IMR-90 (cell line): ENCODE results near the gene NFE2L2. TPM values are rescaled to one million over a fixed set of nuclear protein-coding genes. Genes with fewer than 3 reads are reported as not detected.

ENCODE experiments used
- ATAC-seq: fragments of 200-7000 bp; cut with Tn5 transposase; 2 replicates; pipeline ENCODE4 v1.9.1; 2020; ENCODE audit warnings: low read depth, mild to moderate bottlenecking, moderate library complexity
- BruUV-seq: library from RNA; stranded (reverse); fragments of 400-500 nt; replicated peaks from 2 replicates; lab custom pipeline; 2021; lab: Mats Ljungman, UMichigan
- CTCF ChIA-PET: fragments of 300-600 bp; formaldehyde crosslinking; extraction: SDS; loops from one replicate; lab custom pipeline; 2021; ENCODE audit warnings: antibody characterized with exemption; lab: Yijun Ruan, JAX
- POLR2A ChIA-PET: fragments of 300-600 bp; sonication (Branson Sonifier 250); formaldehyde crosslinking; loops from one replicate; lab custom pipeline; 2022; ENCODE audit warnings: antibody characterized with exemption; ENCODE audit not compliant: unreplicated experiment; lab: Charles Lee
- DNase-seq: peaks from one replicate; pipeline ENCODE4 v3.0.0; 2013
- H2AFZ ChIP-seq: replicated peaks from 2 replicates; pipeline ENCODE3; 2013; ENCODE audit warnings: low read length, mild to moderate bottlenecking; ENCODE audit not compliant: poor library complexity
- H2AK5ac ChIP-seq: 2 replicates; pipeline ENCODE4 v1.6.1; 2013; ENCODE audit warnings: low read depth, low read length, inconsistent platforms
- H2AK9ac ChIP-seq: replicated peaks from 2 replicates; pipeline ENCODE3; 2013; ENCODE audit warnings: mild to moderate bottlenecking, low read depth, low read length, moderate library complexity; ENCODE audit not compliant: poor library complexity
- H2BK120ac ChIP-seq: 2 replicates; pipeline ENCODE4 v1.6.1; 2013; ENCODE audit warnings: low read depth, low read length, inconsistent platforms
- H2BK15ac ChIP-seq: 3 replicates; pipeline ENCODE4 v1.6.1; 2013; ENCODE audit warnings: low read depth, low read length, inconsistent platforms
- H2BK20ac ChIP-seq: 2 replicates; pipeline ENCODE4 v1.6.1; 2013; ENCODE audit warnings: low read depth, mild to moderate bottlenecking, inconsistent platforms, low read length, moderate library complexity
- H2BK5ac ChIP-seq: 2 replicates; pipeline ENCODE4 v1.6.1; 2013; ENCODE audit warnings: mild to moderate bottlenecking, low read depth, low read length, inconsistent platforms; ENCODE audit not compliant: poor library complexity, severe bottlenecking
- H3K14ac ChIP-seq: replicated peaks from 2 replicates; pipeline ENCODE4 v1.6.1; 2013; ENCODE audit warnings: low read depth, low read length, inconsistent platforms
- H3K18ac ChIP-seq: 2 replicates; pipeline ENCODE4 v1.6.1; 2013; ENCODE audit warnings: low read depth, low read length, control low read depth
- H3K23ac ChIP-seq: 2 replicates; pipeline ENCODE4 v1.6.1; 2013; ENCODE audit warnings: low read depth, low read length, inconsistent platforms
- H3K27ac ChIP-seq: 2 replicates; pipeline ENCODE4 v1.5.1; 2013; ENCODE audit warnings: mild to moderate bottlenecking, control low read depth, low read length; ENCODE audit not compliant: insufficient read depth
- H3K27me3 ChIP-seq: 2 replicates; pipeline ENCODE4 v1.6.1; 2013; ENCODE audit warnings: low read length; ENCODE audit not compliant: control insufficient read depth, insufficient read depth
- H3K36me3 ChIP-seq: 2 replicates; pipeline ENCODE4 v1.6.1; 2013; ENCODE audit warnings: low read length, mixed read lengths; ENCODE audit not compliant: control insufficient read depth, insufficient read depth
- H3K4ac ChIP-seq: 2 replicates; pipeline ENCODE4 v1.6.1; 2013; ENCODE audit warnings: low read depth, low read length, inconsistent platforms
- H3K4me1 ChIP-seq: 2 replicates; pipeline ENCODE4 v1.6.1; 2013; ENCODE audit warnings: low read length, mixed read lengths; ENCODE audit not compliant: control insufficient read depth, insufficient read depth
- H3K4me2 ChIP-seq: 2 replicates; pipeline ENCODE4 v1.6.1; 2013; ENCODE audit warnings: low read depth, mild to moderate bottlenecking, control low read depth, low read length, moderate library complexity
- H3K4me3 ChIP-seq: 2 replicates; pipeline ENCODE4 v1.5.1; 2013; ENCODE audit warnings: low read depth, mild to moderate bottlenecking, control low read depth, low read length, moderate library complexity; ENCODE audit not compliant: insufficient read depth
- H3K56ac ChIP-seq: 2 replicates; pipeline ENCODE4 v1.6.1; 2013; ENCODE audit warnings: low read length, inconsistent platforms; ENCODE audit not compliant: insufficient read depth; ENCODE audit errors: extremely low read depth
- H3K79me1 ChIP-seq, 2 experiments: 2 replicates each; pipeline ENCODE4 v1.6.1; 2013; ENCODE audit warnings: low read length in 2 of 2, inconsistent platforms in 1 of 2, low read depth in 1 of 2
- H3K9ac ChIP-seq: 2 replicates; pipeline ENCODE4 v1.6.1; 2013; ENCODE audit warnings: low read depth, low read length, control low read depth
- H3K9me1 ChIP-seq: 2 replicates; pipeline ENCODE4 v1.6.1; 2013; ENCODE audit warnings: low read length, inconsistent platforms; ENCODE audit not compliant: insufficient read depth
- H3K9me3 ChIP-seq: 2 replicates; pipeline ENCODE4 v1.6.1; 2013; ENCODE audit warnings: low read length; ENCODE audit not compliant: control insufficient read depth, insufficient read depth
- H4K20me1 ChIP-seq: 2 replicates; pipeline ENCODE4 v1.6.1; 2013; ENCODE audit warnings: low read length, inconsistent platforms; ENCODE audit not compliant: insufficient read depth
- H4K5ac ChIP-seq: 2 replicates; pipeline ENCODE4 v1.6.1; 2013; ENCODE audit warnings: mild to moderate bottlenecking, low read depth, low read length, control low read depth
- H4K8ac ChIP-seq, 2 experiments: 2 replicates each; pipeline ENCODE4 v1.6.1; 2013; ENCODE audit warnings: low read depth in 2 of 2, low read length in 2 of 2, control low read depth in 1 of 2, inconsistent platforms in 1 of 2
- H4K91ac ChIP-seq: 2 replicates; pipeline ENCODE4 v1.6.1; 2013; ENCODE audit warnings: low read depth, low read length, inconsistent platforms; ENCODE audit not compliant: insufficient read depth
- BHLHE40 ChIP-seq: fragments of 150-350 bp; IDR thresholded peaks from 2 replicates; pipeline ENCODE4 v1.6.1; 2016; ENCODE audit warnings: mild to moderate bottlenecking, low read depth, low read length
- CEBPB ChIP-seq: IDR thresholded peaks from 2 replicates; pipeline ENCODE4 v1.6.1; 2012; ENCODE audit warnings: low read depth, low read length, improper control_type of control experiment
- CHD1 ChIP-seq: IDR thresholded peaks from 2 replicates; pipeline ENCODE4 v1.6.1; 2012; ENCODE audit warnings: low read depth, low read length, improper control_type of control experiment
- ELK1 ChIP-seq: fragments of 150-350 bp; IDR thresholded peaks from 2 replicates; pipeline ENCODE4 v1.6.1; 2016; ENCODE audit warnings: low read depth, mild to moderate bottlenecking, low read length, moderate library complexity, borderline replicate concordance
- FOS ChIP-seq: fragments of 150-350 bp; IDR thresholded peaks from 2 replicates; pipeline ENCODE4 v1.6.1; 2016; ENCODE audit warnings: low read depth, low read length
- MAFK ChIP-seq: IDR thresholded peaks from 2 replicates; pipeline ENCODE4 v1.6.1; 2012; ENCODE audit warnings: low read depth, low read length, improper control_type of control experiment
- MXI1 ChIP-seq: IDR thresholded peaks from 2 replicates; pipeline ENCODE4 v1.6.1; 2012; ENCODE audit warnings: low read depth, mild to moderate bottlenecking, low read length, moderate library complexity, borderline replicate concordance
- POLR2A ChIP-seq: IDR thresholded peaks from 2 replicates; pipeline ENCODE4 v1.6.1; 2012; ENCODE audit warnings: mild to moderate bottlenecking, low read depth, low read length
- SMC3 ChIP-seq: fragments of 150-350 bp; IDR thresholded peaks from 2 replicates; pipeline ENCODE4 v1.6.1; 2016; ENCODE audit warnings: low read depth, mild to moderate bottlenecking, antibody characterized with exemption, low read length, moderate library complexity
- USF2 ChIP-seq: fragments of 150-350 bp; IDR thresholded peaks from 2 replicates; pipeline ENCODE4 v1.6.1; 2017; ENCODE audit warnings: mild to moderate bottlenecking, antibody characterized with exemption, low read length, low read depth
- WGBS, 2 experiments: methylation state at CpG; one replicate each; pipeline versions ENCODE4 v1.1.5 to v1.1.7; 2013; ENCODE audit warnings: missing lambda C conversion rate in 2 of 2; ENCODE audit not compliant: insufficient read length in 1 of 2; ENCODE audit errors: extremely low coverage in 2 of 2; 5-methylcytosine and 5-hydroxymethylcytosine counted together
- dilution Hi-C: fragments of 300-500 bp; cut with HindIII; formaldehyde crosslinking; loops from one replicate; pipeline ENCODE4 v1.14.3; 2018; ENCODE audit warnings: low sequenced_read_pairs; ENCODE audit not compliant: unreplicated experiment
- in situ Hi-C: fragments of 300-500 bp; cut with MboI; formaldehyde crosslinking; loops from 3 replicates; pipeline ENCODE4 v1.14.3; 2019; ENCODE audit warnings: low sequenced_read_pairs, inconsistent platforms, mixed read lengths
- intact Hi-C: fragments of 100-400 bp; cut with micrococcal nuclease; formaldehyde crosslinking; loops from 2 replicates; pipeline ENCODE4 v1.10.0; 2022
- polyA plus RNA-seq, 3 experiments: library from polyadenylated mRNA; depleted of rRNA; stranded (reverse); fragments of >200 nt; gene quantifications; 2 replicates each; pipeline ENCODE4 v1.2.3, GENCODE V29; 2012; ENCODE audit warnings: low replicate concordance in 1 of 3
- total RNA-seq: library from RNA; depleted of rRNA; stranded (reverse); fragments of >200 nt; gene quantifications from 2 replicates; pipeline ENCODE4 v1.2.3, GENCODE V29; 2012

Gene NFE2L2
- total and polyA plus RNA-seq, 2 of the 4 experiments (the other 2 are of a cell fraction): 72.7 to 83.5 TPM

- Histone ChIP-seq H3K9ac (no peak overlapping the region), H3K56ac (no peak overlapping the region), H3K9me1 (peaks cover 12% of the 10 kb centered on the region), H3K79me1 (peaks cover 30 to 62% of the 10 kb centered on the region in 2 experiments), H4K20me1 (peaks cover 66% of the 10 kb centered on the region), H2BK15ac (no peak overlapping the region), H3K27ac (no peak overlapping the region), H3K4me2 (no peak overlapping the region), H3K27me3 (no peaks in the 10 kb centered on the region), H3K36me3 (peaks cover 63% of the 10 kb centered on the region), H4K91ac (no peak overlapping the region), H3K4ac (no peak overlapping the region), H3K14ac (no peak overlapping the region), H4K8ac (no peak overlapping the region), H3K9me3 (no peaks in the 10 kb centered on the region), H3K4me3 (no peak overlapping the region), H4K5ac (no peak overlapping the region), H3K23ac (no peak overlapping the region), H3K18ac (no peak overlapping the region), H3K4me1 (peaks cover 11% of the 10 kb centered on the region), H2AFZ (no peak overlapping the region), H2BK5ac (no peak overlapping the region), H2BK120ac (no peak overlapping the region), H2BK20ac (no peak overlapping the region), H2AK9ac (no peak overlapping the region), H2AK5ac (no peak overlapping the region)
- dilution Hi-C loops: no loop called here
- ChIA-PET CTCF (interaction anchor here (1.0 to 1.5 kb wide), 3 partner anchors 33 to 117 kb away, joined by 4 to 5 read pairs (median 4); partner anchors contain the start of gene NFE2L2), POLR2A (no interaction called here)
- ATAC-seq (no peak), DNase-seq (no peak)
- TF ChIP-seq BHLHE40: no peak
- TF ChIP-seq MXI1: no peak
- TF ChIP-seq FOS: no peak
- TF ChIP-seq USF2: no peak
- no peak for TF ChIP-seq SMC3
- TF ChIP-seq CHD1: no peak
- no peak for TF ChIP-seq ELK1
- TF ChIP-seq MAFK: no peak
- no peak for TF ChIP-seq CEBPB
- no peak for TF ChIP-seq POLR2A
- WGBS, 2 experiments: 100% methylated on average over 1 of the region's 8 CpGs; no CpG with 5 or more reads in 1 of the 2 experiments
- in situ Hi-C loops: no loop called here
- intact Hi-C loops: no loop called here
- BruUV-seq: no TSS peak
Observed at GRCh38 chr2:177232098-177232704, 32.3 kb downstream of the NFE2L2 start.
